HCT116 (cell line): Measurements from ENCODE around the gene ZEB1. TPM values are rescaled to one million over a fixed set of nuclear protein-coding genes. Genes with fewer than 3 reads are reported as not detected.

Source experiments
- ATAC-seq: fragments of 200-7000 bp; cut with Tn5 transposase; 2 replicates; pipeline ENCODE4 v1.9.1; 2020; ENCODE audit warnings: mild to moderate bottlenecking, moderate library complexity
- BruUV-seq: library from RNA; stranded (reverse); fragments of 400-500 nt; replicated peaks from 2 replicates; lab custom pipeline; 2021; lab: Mats Ljungman, UMichigan
- CTCF ChIA-PET: fragments of 300-600 bp; sonication (Branson Sonifier 250); formaldehyde crosslinking; loops from one replicate; lab custom pipeline; 2021; ENCODE audit warnings: antibody characterized with exemption; lab: Charles Lee
- POLR2A ChIA-PET: fragments of 300-600, 350-600 bp; sonication (Branson Sonifier 250); formaldehyde crosslinking; loops from one replicate; lab custom pipeline; 2021; ENCODE audit warnings: antibody characterized with exemption; lab: Charles Lee
- RAD21 ChIA-PET, 2 experiments: fragments of 300-600 bp; sonication (Branson Sonifier 250); formaldehyde crosslinking; loops; one replicate each; lab custom pipeline; 2023; ENCODE audit warnings: low total read pairs in 2 of 2; ENCODE audit not compliant: uncharacterized antibody in 2 of 2, unreplicated experiment in 2 of 2, low non-redundant PET in 1 of 2; lab: Charles Lee
- DNase-seq: peaks from one replicate; pipeline ENCODE4 v3.0.0-alpha.2; 2010; ENCODE audit warnings: low read depth, low spot score
- H2AFZ ChIP-seq: fragments of 200-600 bp; shearing (Covaris generic), sonication (generic); 2 replicates; pipeline ENCODE4 v1.6.1; 2017; ENCODE audit warnings: low read depth, mixed run types, mixed read lengths, antibody characterized with exemption, low read length; ENCODE audit not compliant: poor library complexity, severe bottlenecking
- H3K27ac ChIP-seq: 2 replicates; pipeline ENCODE4 v1.5.1; 2012; ENCODE audit warnings: low read depth, low read length
- H3K27me3 ChIP-seq: fragments of 200-600 bp; sonication (generic); 2 replicates; pipeline ENCODE4 v1.6.1; 2016; ENCODE audit warnings: mixed run types, low read length, mixed read lengths; ENCODE audit not compliant: insufficient read depth
- H3K36me3 ChIP-seq, 2 experiments: fragments of 200-500 bp in 1 of 2; fragments of 200-600 bp in 1 of 2; sonication (Bioruptor generic) in 1 of 2; sonication (generic) in 1 of 2; 2 replicates each; pipeline versions ENCODE4 v1.5.1 to v1.6.1; 2014 to 2016; ENCODE audit warnings: low read length in 2 of 2, inconsistent platforms in 1 of 2, mixed read lengths in 1 of 2, mixed run types in 1 of 2; ENCODE audit not compliant: insufficient read depth in 2 of 2, control insufficient read depth in 1 of 2
- H3K4me1 ChIP-seq, 2 experiments: fragments of 200-600 bp in 1 of 2; sonication (generic) in 1 of 2; 2 replicates each; pipeline versions ENCODE4 v1.5.1 to v1.6.1; 2012 to 2017; ENCODE audit warnings: low read length in 2 of 2, inconsistent platforms in 1 of 2, mild to moderate bottlenecking in 1 of 2, mixed read lengths in 1 of 2, mixed run types in 1 of 2, moderate library complexity in 1 of 2; ENCODE audit not compliant: insufficient read depth in 2 of 2, control insufficient read depth in 1 of 2
- H3K4me2 ChIP-seq: fragments of 200-600 bp; sonication (generic); 2 replicates; pipeline ENCODE4 v1.6.1; 2017; ENCODE audit warnings: mixed run types, low read length, mixed read lengths
- H3K4me3 ChIP-seq, 2 experiments: fragments of 200-600 bp in 1 of 2; sonication (generic) in 1 of 2; replicated peaks in 1 of 2; 2 replicates each; pipeline ENCODE4 v1.5.1; 2011 to 2016; ENCODE audit warnings: low read length in 2 of 2, control low read depth in 1 of 2, low read depth in 1 of 2, mild to moderate bottlenecking in 1 of 2, mixed read lengths in 1 of 2, mixed run types in 1 of 2
- H3K79me2 ChIP-seq: fragments of 200-600 bp; sonication (generic); 2 replicates; pipeline ENCODE4 v1.6.1; 2017; ENCODE audit warnings: mild to moderate bottlenecking, mixed run types, low read length, moderate library complexity, mixed read lengths; ENCODE audit not compliant: insufficient read depth
- H3K9ac ChIP-seq: fragments of 200-600 bp; sonication (generic); 2 replicates; pipeline ENCODE4 v1.6.1; 2016; ENCODE audit warnings: low read length, mixed read lengths
- H3K9me2 ChIP-seq: fragments of 200-600 bp; sonication (generic), shearing (Covaris generic); 2 replicates; pipeline ENCODE4 v1.6.1; 2017; ENCODE audit warnings: mixed run types, mild to moderate bottlenecking, moderate library complexity; ENCODE audit not compliant: insufficient read depth
- H3K9me3 ChIP-seq, 2 experiments: fragments of 200-500 bp in 1 of 2; fragments of 200-600 bp in 1 of 2; sonication (Bioruptor generic) in 1 of 2; sonication (generic) in 1 of 2; 2 replicates each; pipeline ENCODE4 v1.6.1; 2014 to 2017; ENCODE audit warnings: low read length in 2 of 2, mixed read lengths in 2 of 2, inconsistent platforms in 1 of 2, low read depth in 1 of 2, mild to moderate bottlenecking in 1 of 2, mixed run types in 1 of 2, moderate library complexity in 1 of 2; ENCODE audit not compliant: control insufficient read depth in 1 of 2, insufficient read depth in 1 of 2
- H4K20me1 ChIP-seq: fragments of 200-600 bp; sonication (generic), shearing (Covaris generic); 2 replicates; pipeline ENCODE4 v1.6.1; 2017; ENCODE audit warnings: mixed run types, mild to moderate bottlenecking, moderate library complexity; ENCODE audit not compliant: insufficient read depth
- CEBPB ChIP-seq: IDR thresholded peaks from 2 replicates; pipeline ENCODE4 v1.6.1; 2012; ENCODE audit warnings: low read depth
- EGR1 ChIP-seq: IDR thresholded peaks from 2 replicates; pipeline ENCODE4 v1.6.1; 2012; ENCODE audit warnings: low read depth
- EZH2phosphoT487 ChIP-seq: fragments of 200-600 bp; IDR thresholded peaks from 2 replicates; pipeline ENCODE4 v1.6.1; 2018; ENCODE audit warnings: antibody characterized with exemption, borderline replicate concordance
- POLR2A ChIP-seq: IDR thresholded peaks from 2 replicates; pipeline ENCODE4 v1.7.0; 2011; ENCODE audit warnings: borderline replicate concordance; ENCODE audit not compliant: insufficient read depth, insufficient read length; ENCODE audit errors: extremely low read depth
- SIN3A ChIP-seq: IDR thresholded peaks from 2 replicates; pipeline ENCODE4 v1.6.1; 2012; ENCODE audit warnings: low read depth
- SP1 ChIP-seq: IDR thresholded peaks from 2 replicates; pipeline ENCODE4 v1.6.1; 2012; ENCODE audit warnings: low read depth
- SRF ChIP-seq: IDR thresholded peaks from 2 replicates; pipeline ENCODE4 v1.6.1; 2012; ENCODE audit warnings: low read depth
- ZBTB33 ChIP-seq: IDR thresholded peaks from 2 replicates; pipeline ENCODE4 v1.6.1; 2011; ENCODE audit warnings: mild to moderate bottlenecking, low read length, moderate library complexity; ENCODE audit not compliant: insufficient replicate concordance; ENCODE audit errors: extremely low read depth
- intact Hi-C: fragments of 100-400 bp; cut with micrococcal nuclease; formaldehyde crosslinking; loops from 2 replicates; pipeline ENCODE4 v1.10.0; 2022
- total RNA-seq: library from RNA; stranded (reverse); gene quantifications from one replicate; pipeline ENCODE4 v1.2.1, GENCODE V29; 2021; ENCODE audit not compliant: unreplicated experiment
- TF ChIP-seq, protein P1 (sequence below): IDR thresholded peaks from 2 replicates; pipeline ENCODE4 v1.6.1; 2012
- TF ChIP-seq, protein P2 (sequence below), 3 experiments: fragments of 200-600 bp in 1 of 3; sonication (generic) in 1 of 3; IDR thresholded peaks in 2 of 3; conservative IDR thresholded peaks in 1 of 3; 2 replicates each; pipeline ENCODE4 v1.5.1; 2012 to 2017; ENCODE audit warnings: low read depth in 2 of 3, low read length in 2 of 3, antibody characterized with exemption in 1 of 3, borderline replicate concordance in 1 of 3, control low read depth in 1 of 3, mild to moderate bottlenecking in 1 of 3, mixed read lengths in 1 of 3, mixed run types in 1 of 3, moderate library complexity in 1 of 3; ENCODE audit not compliant: insufficient read depth in 1 of 3

ZEB1 gene
- total RNA-seq, 1 experiment from 2014 or later, result 3.4 TPM

DNA sequence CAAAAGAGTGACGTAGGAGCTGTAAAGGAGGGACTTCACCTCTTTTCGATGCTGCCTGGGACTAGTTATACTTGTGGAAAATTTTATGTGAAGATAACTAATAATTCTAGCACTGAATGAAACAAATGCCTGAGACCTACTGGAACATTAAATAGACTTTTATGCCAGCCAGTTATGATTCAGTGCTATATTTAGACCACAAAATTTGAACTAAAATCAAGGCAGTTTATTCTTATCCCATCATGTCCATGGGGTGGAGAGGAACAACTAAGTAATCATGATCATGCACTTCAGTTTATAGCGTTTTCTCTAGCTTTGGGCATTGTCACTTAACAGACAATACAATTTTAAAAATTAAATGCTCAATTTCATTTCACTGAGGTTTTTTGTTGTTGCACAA is 76.7 kb downstream of the ZEB1 start:
- TF ChIP-seq CEBPB (no peak), EZH2phosphoT487 (no peak), SRF (no peak), SIN3A (no peak), SP1 (no peak), EGR1 (no peak), POLR2A (no peak), ZBTB33 (no peak)
- TF ChIP-seq, protein P1, sequence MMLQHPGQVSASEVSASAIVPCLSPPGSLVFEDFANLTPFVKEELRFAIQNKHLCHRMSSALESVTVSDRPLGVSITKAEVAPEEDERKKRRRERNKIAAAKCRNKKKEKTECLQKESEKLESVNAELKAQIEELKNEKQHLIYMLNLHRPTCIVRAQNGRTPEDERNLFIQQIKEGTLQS, result no peak
- TF ChIP-seq, protein P2, sequence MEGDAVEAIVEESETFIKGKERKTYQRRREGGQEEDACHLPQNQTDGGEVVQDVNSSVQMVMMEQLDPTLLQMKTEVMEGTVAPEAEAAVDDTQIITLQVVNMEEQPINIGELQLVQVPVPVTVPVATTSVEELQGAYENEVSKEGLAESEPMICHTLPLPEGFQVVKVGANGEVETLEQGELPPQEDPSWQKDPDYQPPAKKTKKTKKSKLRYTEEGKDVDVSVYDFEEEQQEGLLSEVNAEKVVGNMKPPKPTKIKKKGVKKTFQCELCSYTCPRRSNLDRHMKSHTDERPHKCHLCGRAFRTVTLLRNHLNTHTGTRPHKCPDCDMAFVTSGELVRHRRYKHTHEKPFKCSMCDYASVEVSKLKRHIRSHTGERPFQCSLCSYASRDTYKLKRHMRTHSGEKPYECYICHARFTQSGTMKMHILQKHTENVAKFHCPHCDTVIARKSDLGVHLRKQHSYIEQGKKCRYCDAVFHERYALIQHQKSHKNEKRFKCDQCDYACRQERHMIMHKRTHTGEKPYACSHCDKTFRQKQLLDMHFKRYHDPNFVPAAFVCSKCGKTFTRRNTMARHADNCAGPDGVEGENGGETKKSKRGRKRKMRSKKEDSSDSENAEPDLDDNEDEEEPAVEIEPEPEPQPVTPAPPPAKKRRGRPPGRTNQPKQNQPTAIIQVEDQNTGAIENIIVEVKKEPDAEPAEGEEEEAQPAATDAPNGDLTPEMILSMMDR (IDR thresholded peaks at IDR 0.05 in 2 of 3, conservative IDR thresholded peaks at IDR 0.05 in 1 of 3; ENCODE audit: borderline replicate concordance in 1 of 3, insufficient read depth in 1 of 3, low read depth in 2 of 3, low read length in 2 of 3), result no peak
- no peak overlapping the region for H2AFZ ChIP-seq
- ChIA-PET RAD21 (no interaction called here), POLR2A (no interaction called here), CTCF (no interaction called here)
- BruUV-seq, result no TSS peak
- H4K20me1 ChIP-seq, result no peaks in the 10 kb centered on the region; the same call in 1 of the 2 replicates
- no peaks in the 10 kb centered on the region for H3K36me3 ChIP-seq
- no peak overlapping the region for H3K9ac ChIP-seq
- ATAC-seq, result no peak
- H3K9me2 ChIP-seq, result no peaks in the 10 kb centered on the region
- no peaks in the 10 kb centered on the region for H3K79me2 ChIP-seq
- no peak for DNase-seq
- no peaks in the 10 kb centered on the region; a peak in 1 of 4 replicates for H3K4me1 ChIP-seq
- H3K27ac ChIP-seq, result no peak overlapping the region
- intact Hi-C loops, result no loop called here
- no peaks in the 10 kb centered on the region for H3K27me3 ChIP-seq
- no peak overlapping the region for H3K4me2 ChIP-seq
- H3K9me3 ChIP-seq, result no peaks in the 10 kb centered on the region
- no peak overlapping the region for H3K4me3 ChIP-seq
